Activated CD8-positive, alpha-beta memory T cell treated with anti-CD3 and anti-CD28 coated beads for 24 hours (primary cell): ENCODE results near the gene CELF1.
"Not testable (repeated sequence)": the region's sequence is repeated elsewhere in the genome, so short reads cannot be mapped to it uniquely, and the experiment has no call there.

Experiments
- DNase-seq: peaks from one replicate; pipeline ENCODE4 v3.0.0-alpha.2; 2020

Gene CELF1

GRCh38 chr11:47572715-47573255 lies 19.9 kb upstream of the CELF1 start:
- no peak for DNase-seq

GRCh38 chr11:47571895-47572294 lies 19.0 kb upstream of the CELF1 start:
- DNase-seq, result no peak

DNA sequence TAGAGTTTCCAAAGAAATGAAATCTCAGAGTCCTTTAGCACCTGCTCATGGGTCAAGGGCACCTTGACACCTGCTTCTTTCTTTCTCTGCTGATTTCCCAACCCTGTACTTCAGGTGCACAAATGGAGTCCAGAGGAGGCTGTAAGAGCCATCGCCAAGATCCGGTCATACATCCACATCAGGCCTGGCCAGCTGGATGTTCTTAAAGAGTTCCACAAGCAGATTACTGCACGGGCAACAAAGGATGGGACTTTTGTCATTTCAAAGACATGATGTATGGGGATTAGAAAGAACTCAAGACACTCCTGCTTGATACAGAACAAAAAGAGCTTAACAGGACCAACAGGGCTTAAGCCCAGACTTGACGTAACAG lies 18.4 kb upstream of the CELF1 start:
- DNase-seq, result no peak

DNA sequence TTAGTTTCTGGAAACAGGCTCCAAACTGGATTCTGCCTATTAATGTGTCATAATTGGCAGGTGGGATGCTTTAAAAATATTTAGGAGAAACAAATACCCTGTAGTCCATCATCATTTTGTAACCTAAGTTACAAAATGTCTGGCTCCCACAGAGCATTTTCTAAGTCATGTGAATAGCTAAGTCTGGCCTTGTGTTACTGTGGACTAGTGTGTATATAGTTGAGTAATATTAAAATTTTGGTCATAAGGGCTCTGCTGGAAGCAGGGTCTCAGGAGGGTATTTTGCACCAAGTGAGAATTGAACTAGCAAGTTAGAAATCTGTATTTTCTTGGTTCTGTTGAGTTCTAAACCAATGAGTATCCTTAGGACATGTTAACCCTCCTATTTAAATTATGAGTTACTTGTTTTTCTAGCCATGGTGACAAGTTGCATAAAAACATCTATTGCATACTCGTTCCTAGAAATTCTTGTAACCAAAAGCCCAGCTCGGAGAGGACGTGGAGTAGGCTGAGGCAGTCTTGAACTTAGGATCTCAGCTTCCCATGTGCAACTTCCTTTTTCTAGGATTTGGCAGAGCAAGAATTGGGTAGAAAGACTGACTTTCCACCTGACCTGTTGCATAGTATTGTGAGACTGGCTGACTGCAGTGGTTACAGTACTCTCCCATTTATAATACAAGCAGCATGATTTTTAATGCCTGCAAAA lies 17.9 kb upstream of the CELF1 start:
- no peak for DNase-seq

- no peak for DNase-seq
These were observed 16.7 kb upstream of the CELF1 start for GRCh38 chr11:47569646-47570045.

DNA sequence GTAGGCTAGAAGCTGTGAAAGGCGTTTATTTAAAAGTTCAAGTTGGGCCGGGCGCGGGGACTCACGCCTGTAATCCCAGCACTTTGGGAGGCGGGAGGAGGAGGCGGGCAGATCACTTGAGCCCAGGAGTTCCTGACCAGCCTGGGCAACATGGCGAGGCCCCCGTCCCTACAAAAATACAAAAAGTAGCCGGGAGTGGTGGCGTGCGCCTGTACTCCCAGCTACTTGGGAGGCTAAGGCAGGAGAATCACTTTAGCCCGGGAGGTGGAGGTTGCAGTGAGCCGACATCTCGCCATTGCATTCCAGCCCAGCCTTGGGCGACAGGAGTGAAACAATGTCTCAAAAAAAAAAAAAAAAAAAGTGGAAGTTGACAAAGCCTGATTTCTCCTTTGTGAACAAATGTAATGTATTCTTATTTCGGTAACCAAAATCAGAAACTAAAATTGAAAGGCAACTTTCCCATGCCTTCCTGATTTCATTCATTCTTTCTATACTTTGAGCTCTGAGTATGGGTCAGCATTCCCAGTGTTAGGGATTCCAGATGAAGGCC lies 13.3 kb upstream of the CELF1 start:
- no peak for DNase-seq

DNA sequence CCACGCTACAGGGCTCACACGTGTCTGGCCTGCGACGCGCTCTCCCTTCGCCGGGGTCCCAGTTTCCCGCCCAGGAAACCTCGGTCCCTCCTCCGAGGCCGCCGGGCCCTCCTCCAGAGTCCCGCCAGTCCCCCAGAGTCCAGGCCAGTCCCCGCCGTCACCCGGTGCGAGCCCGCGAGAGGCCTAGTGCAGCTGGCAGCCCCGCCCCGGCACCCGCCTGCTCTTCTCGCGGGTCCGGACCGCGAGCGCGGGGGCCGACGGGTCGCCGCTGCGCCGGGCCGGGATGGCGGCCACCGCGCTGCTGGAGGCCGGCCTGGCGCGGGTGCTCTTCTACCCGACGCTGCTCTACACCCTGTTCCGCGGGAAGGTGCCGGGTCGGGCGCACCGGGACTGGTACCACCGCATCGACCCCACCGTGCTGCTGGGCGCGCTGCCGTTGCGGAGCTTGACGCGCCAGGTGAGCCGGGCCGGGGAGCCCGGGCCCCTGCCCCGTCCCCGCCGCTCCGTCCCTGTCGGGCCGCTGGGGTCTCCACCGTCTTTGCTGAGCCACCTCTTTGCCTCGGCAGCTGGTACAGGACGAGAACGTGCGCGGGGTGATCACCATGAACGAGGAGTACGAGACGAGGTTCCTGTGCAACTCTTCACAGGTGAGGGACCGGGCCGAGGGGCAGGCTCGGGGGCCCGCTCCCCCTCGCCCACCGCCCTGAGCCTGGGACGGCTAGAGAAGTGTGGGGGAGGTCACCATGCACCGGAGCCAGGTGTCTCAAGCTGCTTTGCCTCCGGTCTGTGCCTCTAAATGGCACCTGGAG lies 12.6 kb upstream of the CELF1 start, which contains the start of gene PTPMT1:
Gene PTPMT1, plus strand, starts transcription at position 260 of the 809 bp plus-strand sequence. Its CDS starts 24 bp downstream, at position 284.
- DNase-seq, result peak; percentile 87

GRCh38 chr11:47564933-47565339 lies 12.0 kb upstream of the CELF1 start:
- DNase-seq, result no peak

DNA sequence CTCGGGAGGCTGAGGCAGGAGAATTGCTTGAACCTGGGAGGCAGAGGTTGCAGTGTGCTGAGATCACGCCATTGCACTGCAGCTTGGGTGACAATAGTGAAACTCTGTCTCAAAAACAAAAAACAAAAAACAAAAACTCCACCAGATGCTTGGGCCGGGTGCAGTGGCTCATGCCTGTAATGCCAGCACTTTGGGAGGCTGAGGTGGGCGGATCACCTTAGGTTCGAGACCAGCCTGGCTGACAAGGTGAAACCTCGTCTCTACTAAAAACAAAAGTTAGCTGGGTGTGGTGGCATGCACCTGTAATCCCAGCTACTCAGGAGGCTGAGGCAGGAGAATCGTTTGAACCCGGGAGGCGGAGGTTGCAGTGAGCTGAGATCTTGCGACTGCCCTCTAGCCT lies 11.4 kb upstream of the CELF1 start:
- not testable (repeated sequence) for DNase-seq

DNA sequence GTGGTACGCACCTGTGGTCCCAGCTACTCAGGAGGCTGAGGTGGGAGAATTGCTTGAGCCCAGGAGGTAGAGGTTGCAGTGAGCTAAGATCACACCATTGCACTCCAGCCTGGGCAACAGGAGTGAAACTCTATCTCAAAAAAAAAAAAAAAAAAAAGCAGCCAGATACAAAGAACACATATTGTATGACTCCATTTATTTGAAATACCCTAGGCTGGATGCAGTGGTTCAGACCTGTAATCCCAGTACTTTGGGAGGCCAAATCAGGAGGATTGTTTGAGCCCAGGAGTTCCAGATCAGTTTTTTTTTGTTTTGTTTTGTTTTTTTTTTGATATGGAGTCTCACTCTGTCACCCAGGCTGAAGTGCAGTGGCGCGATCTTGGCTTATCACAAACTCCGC lies 9.5 kb upstream of the CELF1 start:
- not testable (repeated sequence) for DNase-seq

DNA sequence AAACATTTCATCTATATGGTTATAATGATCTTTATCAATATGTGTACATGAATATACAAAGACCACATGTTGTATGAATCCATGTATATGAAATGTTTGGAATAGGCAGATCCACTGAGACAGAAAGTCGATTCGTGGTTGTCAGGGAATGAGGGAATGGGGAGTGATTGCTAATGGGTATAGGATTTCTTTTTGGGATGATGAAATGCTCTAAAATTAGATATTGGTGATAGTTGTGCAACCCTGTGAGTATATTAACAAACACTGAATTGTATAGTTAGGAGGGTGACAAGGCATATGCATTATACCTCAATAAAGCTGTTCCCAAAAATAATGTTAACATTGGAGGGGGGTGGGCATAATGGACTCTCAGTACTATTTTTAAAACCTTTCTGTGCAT lies 7.5 kb upstream of the CELF1 start:
- DNase-seq, result no peak

DNA sequence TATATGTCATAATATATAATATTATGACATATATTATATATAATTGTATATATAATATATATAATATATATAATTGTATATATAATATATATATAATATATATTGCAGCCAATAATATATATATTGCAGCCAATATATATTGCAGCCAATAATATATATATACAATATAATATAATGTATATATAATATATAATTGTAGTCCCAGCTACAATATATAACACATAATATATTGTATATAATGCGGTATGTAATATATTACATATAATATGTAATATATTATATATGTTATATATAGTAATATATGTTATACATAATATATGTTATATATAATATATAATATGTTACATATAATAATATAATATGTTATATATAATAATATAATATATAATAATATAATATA lies 5.8 kb upstream of the CELF1 start:
- DNase-seq, result no peak

DNA sequence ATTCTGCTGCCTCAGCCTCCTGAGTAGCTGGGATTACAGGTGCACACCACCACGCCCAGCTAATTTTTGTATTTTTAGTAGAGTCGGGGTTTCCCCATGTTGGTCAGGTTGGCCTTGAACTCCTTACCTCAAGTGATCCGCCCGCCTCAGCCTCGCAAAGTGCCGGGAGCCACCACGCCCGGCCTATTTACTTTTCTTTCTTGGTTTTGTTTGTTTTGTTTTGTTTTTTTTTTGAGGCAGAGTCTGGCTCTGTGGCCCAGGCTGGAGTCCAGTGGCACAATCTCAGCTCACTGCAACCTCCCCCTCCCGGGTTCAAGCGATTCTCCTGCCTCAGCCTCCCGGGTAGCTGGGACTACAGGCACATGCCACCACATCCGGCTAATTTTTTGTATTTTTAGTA lies 4.1 kb upstream of the CELF1 start:
- not testable (repeated sequence) for DNase-seq

- DNase-seq, result no peak
These were observed 443 bp upstream of the CELF1 start for GRCh38 chr11:47553406-47553743.

DNA sequence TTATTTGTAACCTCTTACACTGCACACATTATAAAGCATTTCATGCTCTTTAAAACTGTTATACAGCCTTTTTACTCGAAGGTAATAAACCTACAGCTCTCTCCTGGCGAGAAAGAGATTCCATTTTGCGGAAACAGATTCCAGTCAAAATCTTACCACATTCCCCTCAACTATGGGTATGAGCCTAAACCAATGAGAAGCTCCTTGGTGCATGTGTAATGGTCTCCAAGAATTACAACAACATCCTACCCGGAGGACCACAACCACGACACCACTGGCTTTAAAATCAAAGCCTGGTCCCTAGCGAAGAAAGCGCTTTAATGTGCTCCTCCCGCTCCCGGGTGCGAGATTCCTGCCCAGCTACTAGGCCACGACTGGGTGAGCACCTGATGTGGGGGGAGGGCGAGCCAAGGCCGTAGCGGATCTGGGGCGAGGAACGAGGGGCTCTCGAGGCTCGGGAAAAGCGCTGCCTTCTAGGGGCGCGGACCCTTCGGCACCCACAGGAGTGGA lies 821 bp downstream of the CELF1 start:
- DNase-seq, result no peak

- no peak for DNase-seq
These were observed 1.8 kb downstream of the CELF1 start for GRCh38 chr11:47551086-47551485.

DNA sequence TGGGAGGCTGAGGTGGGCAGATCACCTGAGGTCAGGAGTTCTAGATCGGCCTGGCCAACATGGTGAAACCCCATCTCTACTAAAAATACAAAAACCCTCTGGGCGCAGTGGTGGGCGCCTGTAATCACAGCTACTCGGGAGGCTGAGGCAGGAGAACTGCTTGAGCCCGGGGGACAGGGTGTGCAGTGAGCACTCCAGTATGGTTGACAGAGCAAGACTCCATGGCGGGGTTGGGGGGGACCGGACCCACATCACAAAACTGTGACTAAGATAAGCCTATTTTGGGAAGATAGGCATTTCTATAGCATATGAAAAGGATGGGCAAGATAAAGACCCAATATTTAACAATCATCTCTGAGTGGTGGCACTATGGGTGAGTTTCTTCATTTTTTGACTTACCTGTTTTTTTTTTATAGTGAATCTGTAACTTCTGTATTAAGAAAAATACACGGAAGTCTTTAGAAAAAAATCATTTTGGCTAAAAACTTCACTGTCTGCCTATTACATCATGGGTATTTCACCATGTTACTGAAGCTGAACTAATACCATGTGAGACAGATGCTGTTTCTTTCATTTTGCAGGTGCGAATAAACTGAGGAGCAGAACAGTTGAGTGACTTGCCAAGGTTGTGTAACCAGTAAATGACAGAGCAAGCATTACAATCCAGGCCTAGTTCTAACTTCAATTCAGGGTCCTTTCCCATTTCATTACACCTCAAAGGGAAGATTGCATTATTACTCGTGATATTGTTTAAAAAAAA lies 2.5 kb downstream of the CELF1 start:
- no peak for DNase-seq

DNA sequence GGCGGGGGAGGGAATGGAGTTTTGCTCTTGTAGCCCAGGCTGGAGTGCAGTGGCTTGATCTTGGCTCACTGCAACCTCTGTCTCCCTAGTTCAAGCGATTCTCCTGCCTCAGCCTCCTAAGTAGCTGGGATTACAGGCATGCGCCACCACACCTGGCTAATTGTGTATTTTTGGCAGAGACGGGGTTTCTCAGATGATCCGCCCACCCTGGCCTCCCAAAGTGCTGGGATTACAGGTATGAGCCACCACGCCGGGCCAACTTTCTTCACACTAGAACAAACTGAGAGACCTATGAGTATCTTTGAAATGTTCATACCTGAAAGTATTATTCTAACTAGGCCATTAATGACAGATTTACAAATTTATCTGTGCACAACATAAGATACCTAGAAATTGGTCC lies 6.7 kb downstream of the CELF1 start:
- peak; percentile 51 for DNase-seq

DNA sequence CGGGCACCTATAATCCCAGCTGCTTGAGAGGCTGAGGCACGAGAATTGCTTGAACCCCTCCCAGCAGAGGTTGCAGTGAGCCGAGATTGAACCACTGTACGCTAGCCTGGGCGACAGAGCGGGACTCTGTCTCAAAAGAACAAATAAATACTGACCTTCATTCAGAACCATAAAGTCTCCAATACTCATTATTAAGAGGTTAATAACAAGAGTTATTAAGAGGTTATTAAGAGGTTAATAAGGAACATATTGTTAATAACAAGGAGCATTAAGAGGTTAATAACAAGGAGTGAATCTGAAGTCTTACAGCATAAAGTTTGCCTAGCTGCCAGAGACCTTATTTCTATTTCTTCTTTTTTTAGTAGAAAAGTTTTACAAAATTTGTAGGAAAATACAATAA lies 7.6 kb downstream of the CELF1 start:
- DNase-seq, result no peak

DNA sequence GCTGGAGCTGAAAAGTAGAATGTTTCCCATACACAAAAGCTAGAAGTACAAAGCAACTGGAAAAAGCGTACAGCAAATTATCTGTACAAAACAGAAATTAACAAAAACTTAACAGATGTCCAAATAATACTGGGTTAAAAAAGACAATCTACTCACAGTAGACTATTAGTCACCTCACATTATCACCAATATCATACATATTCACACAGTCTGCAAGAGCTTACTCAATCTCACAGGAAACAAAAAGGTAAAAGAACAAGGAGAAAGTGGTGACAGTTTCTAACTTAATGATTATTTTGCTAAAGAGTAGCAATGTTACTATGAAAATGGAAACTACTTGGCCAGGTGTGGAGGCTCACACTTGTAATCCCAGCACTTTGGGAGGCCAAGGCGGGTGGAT lies 11.9 kb downstream of the CELF1 start:
- no peak for DNase-seq

DNA sequence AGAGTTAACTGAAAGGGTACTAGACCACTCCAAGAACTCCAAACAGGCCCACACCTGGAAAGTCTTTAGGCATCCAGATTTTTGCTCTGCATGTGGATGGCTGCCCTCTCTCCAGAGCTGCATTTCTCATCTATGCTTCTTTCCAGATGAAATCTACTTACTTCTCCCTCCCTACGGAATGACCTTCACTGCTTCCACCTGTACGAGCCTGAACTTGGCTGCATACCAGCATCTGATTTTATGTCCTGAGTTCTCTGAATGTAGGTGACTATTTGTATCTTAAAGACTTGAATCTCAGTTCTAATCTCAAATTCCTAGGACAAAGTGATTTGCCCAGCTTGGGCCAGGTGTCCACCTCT lies 13.3 kb downstream of the CELF1 start:
- peak; percentile 41 for DNase-seq

DNA sequence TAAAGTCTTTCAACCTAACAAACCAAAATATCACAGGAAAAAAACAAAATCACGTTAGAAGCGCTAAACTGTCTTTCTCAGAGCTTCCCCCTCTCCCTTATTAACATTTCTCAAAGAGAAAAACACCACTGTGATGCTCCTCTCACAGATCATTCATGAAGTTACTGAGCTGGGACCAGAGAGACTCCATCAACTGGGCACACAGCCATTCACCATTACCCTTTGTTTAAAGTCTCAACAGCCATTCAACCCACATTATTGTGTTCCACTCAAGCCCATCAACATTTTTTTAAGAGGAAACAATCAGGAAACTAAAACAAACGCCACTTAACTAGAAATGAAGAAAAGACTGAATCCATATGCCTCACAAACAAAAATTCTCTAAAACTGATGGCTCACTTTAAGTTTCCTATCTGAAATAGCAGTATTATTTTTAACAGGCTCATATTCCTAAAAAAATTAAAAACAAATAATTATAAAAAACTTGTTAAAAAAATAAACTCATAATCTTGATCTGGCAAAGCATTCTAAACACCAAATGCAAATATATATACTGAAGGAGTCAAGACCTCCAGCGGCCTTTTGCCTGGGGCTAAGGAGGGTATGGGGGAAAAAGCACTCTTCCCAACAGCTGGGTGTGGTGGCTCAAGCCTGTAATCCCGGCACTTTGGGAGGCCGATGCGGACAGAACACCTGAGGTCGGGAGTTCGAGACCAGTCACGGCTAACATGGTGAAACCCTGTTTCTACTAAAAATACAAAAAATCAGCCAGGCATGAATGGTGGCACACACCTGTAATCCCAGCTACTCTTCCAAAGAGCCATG lies 14.0 kb downstream of the CELF1 start:
- DNase-seq, result peak; percentile 40
